ENCODE data around the gene ACBD4.
A peak's percentile ranks its signal among the peaks of the same experiment; 100 is the strongest.

- TF ChIP-seq POLR2A (IDR thresholded peaks at IDR 0.05): no peak
- TF ChIP-seq, protein P1, sequence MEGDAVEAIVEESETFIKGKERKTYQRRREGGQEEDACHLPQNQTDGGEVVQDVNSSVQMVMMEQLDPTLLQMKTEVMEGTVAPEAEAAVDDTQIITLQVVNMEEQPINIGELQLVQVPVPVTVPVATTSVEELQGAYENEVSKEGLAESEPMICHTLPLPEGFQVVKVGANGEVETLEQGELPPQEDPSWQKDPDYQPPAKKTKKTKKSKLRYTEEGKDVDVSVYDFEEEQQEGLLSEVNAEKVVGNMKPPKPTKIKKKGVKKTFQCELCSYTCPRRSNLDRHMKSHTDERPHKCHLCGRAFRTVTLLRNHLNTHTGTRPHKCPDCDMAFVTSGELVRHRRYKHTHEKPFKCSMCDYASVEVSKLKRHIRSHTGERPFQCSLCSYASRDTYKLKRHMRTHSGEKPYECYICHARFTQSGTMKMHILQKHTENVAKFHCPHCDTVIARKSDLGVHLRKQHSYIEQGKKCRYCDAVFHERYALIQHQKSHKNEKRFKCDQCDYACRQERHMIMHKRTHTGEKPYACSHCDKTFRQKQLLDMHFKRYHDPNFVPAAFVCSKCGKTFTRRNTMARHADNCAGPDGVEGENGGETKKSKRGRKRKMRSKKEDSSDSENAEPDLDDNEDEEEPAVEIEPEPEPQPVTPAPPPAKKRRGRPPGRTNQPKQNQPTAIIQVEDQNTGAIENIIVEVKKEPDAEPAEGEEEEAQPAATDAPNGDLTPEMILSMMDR (IDR thresholded peaks at IDR 0.05): peak; percentile 89 to 96 (median 91)
Observed at GRCh38 chr17:45131616-45132319, 3.7 kb upstream of the ACBD4 start.
